GM23338 (cell line): ENCODE measurements around the gene HMGCS1. TPM values are rescaled to one million over a fixed set of nuclear protein-coding genes. Genes with fewer than 3 reads are reported as not detected.

Source experiments
- polyA plus RNA-seq: library from polyadenylated mRNA; unstranded; fragments of >200 nt; fragmentation: Nextera tagmentation; extraction: Ambion mirVana; gene quantifications from 2 replicates; pipeline ENCODE4 v1.2.1, GENCODE V29; 2016
- total RNA-seq: library from RNA; depleted of rRNA; stranded (reverse); fragments of >200 nt; shearing (Covaris generic); gene quantifications from 2 replicates; pipeline ENCODE4 v1.2.3, GENCODE V29; 2014; rRNA removed

Gene HMGCS1
- total and polyA plus RNA-seq, 2 experiments from 2014 or later: 172 to 278 TPM

Other genes starting within 250 kb of the HMGCS1 start
- gene ZNF131, start 192.5 kb downstream of the HMGCS1 start, total RNA-seq: 38.0 and 42.6 TPM in 2 replicates
- gene ZNF131, start 192.5 kb downstream of the HMGCS1 start, polyA plus RNA-seq: 64.2 and 66.9 TPM in 2 replicates
- not detected in 2 replicates for gene NIM1K, start 121.2 kb downstream of the HMGCS1 start, total RNA-seq
- not detected in 2 replicates for gene NIM1K, start 121.2 kb downstream of the HMGCS1 start, polyA plus RNA-seq
- gene CCL28, start 99.0 kb upstream of the HMGCS1 start, total RNA-seq: 3.4 and 5.7 TPM in 2 replicates
- gene CCL28, start 99.0 kb upstream of the HMGCS1 start, polyA plus RNA-seq: 6.3 and 7.1 TPM in 2 replicates
- 6.5 and 8.6 TPM in 2 replicates for gene TMEM267, start 170.5 kb upstream of the HMGCS1 start, total RNA-seq
- 8.3 and 11.2 TPM in 2 replicates for gene TMEM267, start 170.5 kb upstream of the HMGCS1 start, polyA plus RNA-seq
- 11.8 and 15.3 TPM in 2 replicates for gene C5orf34, start 201.7 kb upstream of the HMGCS1 start, total RNA-seq
- gene C5orf34, start 201.7 kb upstream of the HMGCS1 start, polyA plus RNA-seq: 9.6 and 12.2 TPM in 2 replicates
- 140 and 141 TPM in 2 replicates for gene PAIP1, start 243.7 kb upstream of the HMGCS1 start, total RNA-seq
- 108 and 113 TPM in 2 replicates for gene PAIP1, start 243.7 kb upstream of the HMGCS1 start, polyA plus RNA-seq